ENCODE results near the gene EVA1A. TPM values are rescaled to one million over a fixed set of nuclear protein-coding genes. Genes with fewer than 3 reads are reported as not detected.

The EVA1A gene
- total RNA-seq, 2 experiments from 2014 or later: not detected

DNA sequence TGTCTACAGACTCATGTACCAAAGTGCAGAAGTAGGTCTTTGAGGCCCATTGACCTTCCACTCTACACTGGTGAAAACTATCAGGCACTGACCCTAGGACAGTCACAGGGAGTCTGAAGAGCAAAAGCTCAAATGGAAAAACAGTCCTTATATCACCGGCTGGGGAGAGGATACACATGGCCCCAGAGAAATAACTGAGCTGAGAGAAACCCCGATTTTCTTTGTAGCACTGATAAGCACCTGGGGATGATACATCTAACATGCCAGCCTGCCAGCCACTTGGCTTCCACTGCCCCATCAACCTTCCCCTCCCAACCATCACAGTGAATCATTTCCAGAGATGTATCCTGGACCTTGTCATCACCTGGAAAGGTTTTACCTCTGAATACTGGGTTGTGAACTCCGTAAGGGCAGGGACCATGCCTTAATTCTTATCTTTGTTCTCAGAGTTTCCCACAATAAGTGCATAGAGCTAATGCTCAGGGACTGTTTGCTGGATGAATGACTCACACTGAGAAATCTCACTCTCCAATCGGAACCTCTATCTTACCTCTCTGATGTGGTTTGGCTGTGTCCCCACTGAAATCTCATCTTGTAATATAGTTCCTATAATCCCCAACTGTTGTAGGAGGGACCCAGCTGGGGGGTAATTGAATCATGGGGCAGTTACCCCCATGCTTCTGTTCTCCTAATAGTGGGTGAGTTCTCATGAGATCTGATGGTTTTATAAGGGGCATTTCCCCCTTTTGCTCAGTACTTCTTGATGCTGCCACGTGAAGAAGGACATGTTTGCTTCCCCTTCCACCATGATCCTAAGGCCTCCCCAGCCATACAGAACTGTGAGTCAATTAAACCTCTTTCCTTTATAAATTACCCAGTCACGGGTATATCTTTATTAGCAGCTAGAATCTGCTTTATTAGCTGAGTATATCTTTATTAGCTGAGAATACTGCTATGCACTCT lies 37.1 kb downstream of the EVA1A start:
- H3K9me2 ChIP-seq (ENCODE audit: insufficient read depth, low read length): no peaks in the 10 kb centered on the region
- H3K4me1 ChIP-seq (ENCODE audit: insufficient read depth, low read length, poor library complexity, severe bottlenecking): no peaks in the 10 kb centered on the region
- TF ChIP-seq, protein P1, sequence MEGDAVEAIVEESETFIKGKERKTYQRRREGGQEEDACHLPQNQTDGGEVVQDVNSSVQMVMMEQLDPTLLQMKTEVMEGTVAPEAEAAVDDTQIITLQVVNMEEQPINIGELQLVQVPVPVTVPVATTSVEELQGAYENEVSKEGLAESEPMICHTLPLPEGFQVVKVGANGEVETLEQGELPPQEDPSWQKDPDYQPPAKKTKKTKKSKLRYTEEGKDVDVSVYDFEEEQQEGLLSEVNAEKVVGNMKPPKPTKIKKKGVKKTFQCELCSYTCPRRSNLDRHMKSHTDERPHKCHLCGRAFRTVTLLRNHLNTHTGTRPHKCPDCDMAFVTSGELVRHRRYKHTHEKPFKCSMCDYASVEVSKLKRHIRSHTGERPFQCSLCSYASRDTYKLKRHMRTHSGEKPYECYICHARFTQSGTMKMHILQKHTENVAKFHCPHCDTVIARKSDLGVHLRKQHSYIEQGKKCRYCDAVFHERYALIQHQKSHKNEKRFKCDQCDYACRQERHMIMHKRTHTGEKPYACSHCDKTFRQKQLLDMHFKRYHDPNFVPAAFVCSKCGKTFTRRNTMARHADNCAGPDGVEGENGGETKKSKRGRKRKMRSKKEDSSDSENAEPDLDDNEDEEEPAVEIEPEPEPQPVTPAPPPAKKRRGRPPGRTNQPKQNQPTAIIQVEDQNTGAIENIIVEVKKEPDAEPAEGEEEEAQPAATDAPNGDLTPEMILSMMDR (conservative IDR thresholded peaks at IDR 0.05; ENCODE audit: low read length): no peak
- H3K9me3 ChIP-seq (ENCODE audit: low read length): no peaks in the 10 kb centered on the region
- no TSS peak for BruUV-seq (replicated peaks)
- DNase-seq (ENCODE audit: low spot score): no peak
- intact Hi-C loops (cut with micrococcal nuclease; ENCODE audit: unreplicated experiment): no loop called here
- no peaks in the 10 kb centered on the region for H3K36me3 ChIP-seq (ENCODE audit: insufficient read depth, low read length)
- H3K4me2 ChIP-seq (ENCODE audit: low read length): no peak overlapping the region
- H2AFZ ChIP-seq (ENCODE audit: low read length): no peak overlapping the region
- H3K79me2 ChIP-seq (ENCODE audit: insufficient read depth, low read depth, low read length): no peaks in the 10 kb centered on the region
- CTCF ChIA-PET (ENCODE audit: unreplicated experiment): no interaction called here
- H3K27ac ChIP-seq (ENCODE audit: low read depth, low read length, poor library complexity, severe bottlenecking): no peak overlapping the region
- no peaks in the 10 kb centered on the region for H4K20me1 ChIP-seq (ENCODE audit: insufficient read depth, low read length)
- no peak overlapping the region for H3K4me3 ChIP-seq (ENCODE audit: low read depth, low read length, poor library complexity, severe bottlenecking)
- POLR2A ChIA-PET: no interaction called here

GRCh38 chr2:75522543-75523312 lies 38.0 kb downstream of the EVA1A start:
- DNase-seq (ENCODE audit: low spot score): no peak
- Histone ChIP-seq H2AFZ (ENCODE audit: low read length) (no peak overlapping the region), H3K36me3 (ENCODE audit: insufficient read depth, low read length) (no peaks in the 10 kb centered on the region), H3K9me3 (ENCODE audit: low read length) (no peaks in the 10 kb centered on the region), H4K20me1 (ENCODE audit: insufficient read depth, low read length) (no peaks in the 10 kb centered on the region), H3K4me1 (ENCODE audit: insufficient read depth, low read length, poor library complexity, severe bottlenecking) (no peaks in the 10 kb centered on the region), H3K9me2 (ENCODE audit: insufficient read depth, low read length) (no peaks in the 10 kb centered on the region), H3K79me2 (ENCODE audit: insufficient read depth, low read depth, low read length) (no peaks in the 10 kb centered on the region), H3K27ac (ENCODE audit: low read depth, low read length, poor library complexity, severe bottlenecking) (no peak overlapping the region), H3K4me3 (ENCODE audit: low read depth, low read length, poor library complexity, severe bottlenecking) (no peak overlapping the region), H3K4me2 (ENCODE audit: low read length) (no peak overlapping the region)
- no TSS peak for BruUV-seq (replicated peaks)
- CTCF ChIA-PET (ENCODE audit: unreplicated experiment): no interaction called here
- intact Hi-C loops (cut with micrococcal nuclease; ENCODE audit: unreplicated experiment): no loop called here
- TF ChIP-seq, protein P1 (conservative IDR thresholded peaks at IDR 0.05; ENCODE audit: low read length): no peak
- no peak for TF ChIP-seq EZH2phosphoT487 (IDR thresholded peaks at IDR 0.05; ENCODE audit: borderline replicate concordance, low read depth, low read length)
- POLR2A ChIA-PET: no interaction called here
